SKM-1 treated with dmso at 0.1 percent for 144 hours (cell line): ENCODE results near the gene YEATS4.

Experiments
- DNase-seq: peaks from one replicate; lab custom pipeline; 2025; ENCODE audit not compliant: unreplicated experiment; lab: John Stamatoyannopoulos, UW

YEATS4 gene

GRCh38 chr12:69431591-69432222 is 72.2 kb downstream of the YEATS4 start:
- no peak for DNase-seq

- no peak for DNase-seq
Observed at GRCh38 chr12:69433653-69434052, 74.1 kb downstream of the YEATS4 start.

GRCh38 chr12:69435644-69436043 is 76.1 kb downstream of the YEATS4 start:
- no peak for DNase-seq

- no peak for DNase-seq
Observed at GRCh38 chr12:69437073-69437472, 77.5 kb downstream of the YEATS4 start.

GRCh38 chr12:69438539-69438938 is 79.0 kb downstream of the YEATS4 start:
- no peak for DNase-seq

- DNase-seq = no peak
Observed at GRCh38 chr12:69440016-69440415, 80.5 kb downstream of the YEATS4 start.
